K562 (cell line): ENCODE measurements around the gene POLA1.

Experiments used
- POLR2AphosphoS5 ChIP-seq: IDR thresholded peaks from 2 replicates; pipeline ENCODE4 v1.6.1; 2011; ENCODE audit warnings: mild to moderate bottlenecking, low read depth, low read length, moderate library complexity; ENCODE audit not compliant: control insufficient read depth, insufficient read depth
- TF ChIP-seq, protein P1 (sequence below), 2 experiments: IDR thresholded peaks; 2 replicates each; pipeline ENCODE4 v1.6.1; 2012; ENCODE audit warnings: improper control_type of control experiment in 2 of 2, low read depth in 2 of 2, low read length in 2 of 2, borderline replicate concordance in 1 of 2
- TF ChIP-seq, protein P2 (sequence below), 3 experiments: IDR thresholded peaks in 2 of 3; conservative IDR thresholded peaks in 1 of 3; 2 replicates each; pipeline ENCODE4 v1.5.1; 2011 to 2012; ENCODE audit warnings: low read length in 3 of 3, mild to moderate bottlenecking in 3 of 3, control low read depth in 2 of 3, improper control_type of control experiment in 1 of 3, inconsistent platforms in 1 of 3, low read depth in 1 of 3, mixed read lengths in 1 of 3, moderate library complexity in 1 of 3; ENCODE audit not compliant: insufficient read depth in 2 of 3

DNA sequence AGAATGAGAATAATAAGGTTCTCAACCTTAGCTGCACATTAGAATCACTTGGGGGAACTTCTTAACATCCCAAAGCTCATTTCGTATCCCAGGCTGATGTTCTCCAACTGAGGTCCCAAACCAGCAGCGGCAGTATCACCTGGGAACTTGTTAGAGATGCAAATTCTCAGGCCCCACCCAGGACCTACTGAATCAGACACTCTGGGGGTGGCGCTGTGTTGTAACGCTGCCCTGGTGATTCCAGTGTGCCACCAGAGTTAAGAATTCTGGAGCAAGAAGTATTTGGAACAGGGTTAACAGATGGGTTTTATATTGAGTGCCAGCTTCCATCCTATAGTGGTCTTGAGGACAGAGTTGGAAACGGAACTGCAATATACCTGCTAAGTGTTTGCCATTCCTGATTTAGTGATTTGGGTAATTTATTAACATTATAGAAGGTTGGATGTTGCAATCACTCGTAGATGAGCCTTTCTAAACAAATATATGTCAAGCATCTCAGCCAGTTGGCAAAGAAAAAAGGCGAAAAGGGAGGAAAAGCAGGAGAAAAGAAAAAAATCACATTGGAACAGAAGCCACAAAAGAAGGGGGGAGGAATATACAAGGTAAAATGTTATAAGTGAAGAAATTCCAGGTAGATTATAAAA is 181.0 kb downstream of the POLA1 start:
- TF ChIP-seq, protein P1, sequence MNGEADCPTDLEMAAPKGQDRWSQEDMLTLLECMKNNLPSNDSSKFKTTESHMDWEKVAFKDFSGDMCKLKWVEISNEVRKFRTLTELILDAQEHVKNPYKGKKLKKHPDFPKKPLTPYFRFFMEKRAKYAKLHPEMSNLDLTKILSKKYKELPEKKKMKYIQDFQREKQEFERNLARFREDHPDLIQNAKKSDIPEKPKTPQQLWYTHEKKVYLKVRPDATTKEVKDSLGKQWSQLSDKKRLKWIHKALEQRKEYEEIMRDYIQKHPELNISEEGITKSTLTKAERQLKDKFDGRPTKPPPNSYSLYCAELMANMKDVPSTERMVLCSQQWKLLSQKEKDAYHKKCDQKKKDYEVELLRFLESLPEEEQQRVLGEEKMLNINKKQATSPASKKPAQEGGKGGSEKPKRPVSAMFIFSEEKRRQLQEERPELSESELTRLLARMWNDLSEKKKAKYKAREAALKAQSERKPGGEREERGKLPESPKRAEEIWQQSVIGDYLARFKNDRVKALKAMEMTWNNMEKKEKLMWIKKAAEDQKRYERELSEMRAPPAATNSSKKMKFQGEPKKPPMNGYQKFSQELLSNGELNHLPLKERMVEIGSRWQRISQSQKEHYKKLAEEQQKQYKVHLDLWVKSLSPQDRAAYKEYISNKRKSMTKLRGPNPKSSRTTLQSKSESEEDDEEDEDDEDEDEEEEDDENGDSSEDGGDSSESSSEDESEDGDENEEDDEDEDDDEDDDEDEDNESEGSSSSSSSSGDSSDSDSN (IDR thresholded peaks at IDR 0.05; ENCODE audit: borderline replicate concordance in 1 of 2, low read depth in 2 of 2, low read length in 2 of 2), result no peak
- TF ChIP-seq, protein P2, sequence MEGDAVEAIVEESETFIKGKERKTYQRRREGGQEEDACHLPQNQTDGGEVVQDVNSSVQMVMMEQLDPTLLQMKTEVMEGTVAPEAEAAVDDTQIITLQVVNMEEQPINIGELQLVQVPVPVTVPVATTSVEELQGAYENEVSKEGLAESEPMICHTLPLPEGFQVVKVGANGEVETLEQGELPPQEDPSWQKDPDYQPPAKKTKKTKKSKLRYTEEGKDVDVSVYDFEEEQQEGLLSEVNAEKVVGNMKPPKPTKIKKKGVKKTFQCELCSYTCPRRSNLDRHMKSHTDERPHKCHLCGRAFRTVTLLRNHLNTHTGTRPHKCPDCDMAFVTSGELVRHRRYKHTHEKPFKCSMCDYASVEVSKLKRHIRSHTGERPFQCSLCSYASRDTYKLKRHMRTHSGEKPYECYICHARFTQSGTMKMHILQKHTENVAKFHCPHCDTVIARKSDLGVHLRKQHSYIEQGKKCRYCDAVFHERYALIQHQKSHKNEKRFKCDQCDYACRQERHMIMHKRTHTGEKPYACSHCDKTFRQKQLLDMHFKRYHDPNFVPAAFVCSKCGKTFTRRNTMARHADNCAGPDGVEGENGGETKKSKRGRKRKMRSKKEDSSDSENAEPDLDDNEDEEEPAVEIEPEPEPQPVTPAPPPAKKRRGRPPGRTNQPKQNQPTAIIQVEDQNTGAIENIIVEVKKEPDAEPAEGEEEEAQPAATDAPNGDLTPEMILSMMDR (IDR thresholded peaks at IDR 0.05 in 2 of 3, conservative IDR thresholded peaks at IDR 0.05 in 1 of 3; ENCODE audit: insufficient read depth in 2 of 3, low read depth in 1 of 3, low read length in 3 of 3), result no peak
- TF ChIP-seq POLR2AphosphoS5, result no peak
